Panc1 (cell line): ENCODE results near the gene DNMT3A. TPM values are rescaled to one million over a fixed set of nuclear protein-coding genes. Genes with fewer than 3 reads are reported as not detected.

ENCODE experiments used
- ATAC-seq: fragments of 200-7000 bp; cut with Tn5 transposase; 2 replicates; pipeline ENCODE4 v1.9.1; 2020; ENCODE audit warnings: mild to moderate bottlenecking, moderate library complexity
- BruUV-seq: library from RNA; stranded (reverse); fragments of 400-500 nt; replicated peaks from 2 replicates; lab custom pipeline; 2021; lab: Mats Ljungman, UMichigan
- CTCF ChIA-PET: fragments of 300-600 bp; sonication (Branson Sonifier 250); formaldehyde crosslinking; loops from one replicate; lab custom pipeline; 2022; ENCODE audit warnings: antibody characterized with exemption; lab: Charles Lee
- POLR2A ChIA-PET: fragments of 300-600 bp; sonication (Branson Sonifier 250); formaldehyde crosslinking; loops from one replicate; lab custom pipeline; 2022; ENCODE audit warnings: antibody characterized with exemption; lab: Charles Lee
- DNase-seq: peaks from one replicate; pipeline ENCODE4 v3.0.0-alpha.2; 2010; ENCODE audit warnings: low read depth, low spot score
- H3K27ac ChIP-seq: 2 replicates; pipeline ENCODE4 v1.5.1; 2011; ENCODE audit warnings: mild to moderate bottlenecking, low read length, inconsistent platforms
- H3K27me3 ChIP-seq: fragments of 200-500 bp; sonication (Bioruptor generic); 2 replicates; pipeline ENCODE4 v1.6.0; 2014; ENCODE audit warnings: low read length, inconsistent platforms; ENCODE audit not compliant: control insufficient read depth, insufficient read depth
- H3K36me3 ChIP-seq: fragments of 200-500 bp; sonication (Bioruptor generic); 2 replicates; pipeline ENCODE4 v1.5.1; 2014; ENCODE audit warnings: inconsistent platforms, mild to moderate bottlenecking, low read length, moderate library complexity; ENCODE audit not compliant: control insufficient read depth, insufficient read depth
- H3K4me1 ChIP-seq: 2 replicates; pipeline ENCODE4 v1.5.1; 2011; ENCODE audit warnings: inconsistent platforms, mild to moderate bottlenecking, low read length, moderate library complexity; ENCODE audit not compliant: control insufficient read depth, insufficient read depth
- H3K4me3 ChIP-seq, 2 experiments: 2 replicates each; pipeline ENCODE4 v1.5.1; 2011 to 2012; ENCODE audit warnings: low read depth in 2 of 2, low read length in 2 of 2, mild to moderate bottlenecking in 2 of 2, inconsistent platforms in 1 of 2, moderate library complexity in 1 of 2
- H3K9me3 ChIP-seq: fragments of 200-500 bp; sonication (Bioruptor generic); 2 replicates; pipeline ENCODE4 v1.5.1; 2014; ENCODE audit warnings: low read depth, mild to moderate bottlenecking, inconsistent platforms, low read length, moderate library complexity; ENCODE audit not compliant: control insufficient read depth, insufficient read depth
- CTCF ChIP-seq: fragments of 450-650 bp; IDR thresholded peaks from 2 replicates; pipeline ENCODE4 v1.5.1; 2017; ENCODE audit warnings: mild to moderate bottlenecking
- POLR2AphosphoS5 ChIP-seq: IDR thresholded peaks from 2 replicates; pipeline ENCODE4 v1.6.1; 2012; ENCODE audit warnings: mild to moderate bottlenecking, low read depth, low read length, moderate library complexity
- REST ChIP-seq, 2 experiments: IDR thresholded peaks; 2 replicates each; pipeline ENCODE4 v1.6.1; 2011 to 2012; ENCODE audit warnings: low read depth in 2 of 2, control low read depth in 1 of 2, low read length in 1 of 2, mild to moderate bottlenecking in 1 of 2, moderate library complexity in 1 of 2; ENCODE audit not compliant: insufficient read depth in 1 of 2
- SIN3A ChIP-seq: IDR thresholded peaks from 2 replicates; pipeline ENCODE4 v1.6.1; 2012; ENCODE audit warnings: low read depth, mild to moderate bottlenecking, low read length, moderate library complexity, borderline replicate concordance; ENCODE audit not compliant: insufficient read depth
- TCF7L2 ChIP-seq: IDR thresholded peaks from 2 replicates; pipeline ENCODE4 v1.6.1; 2011; ENCODE audit warnings: mild to moderate bottlenecking, low read depth, low read length, inconsistent platforms
- in situ Hi-C: cut with HindIII; loops from 2 replicates; pipeline ENCODE4 v1.10.0; 2016; ENCODE audit warnings: low sequenced_read_pairs, low pct_unique_long_range_greater_than_20kb
- intact Hi-C: fragments of 100-400 bp; cut with micrococcal nuclease; formaldehyde crosslinking; loops from one replicate; pipeline ENCODE4 v1.10.0; 2022; ENCODE audit not compliant: unreplicated experiment
- total RNA-seq: library from RNA; stranded (reverse); gene quantifications from one replicate; pipeline ENCODE4 v1.2.1, GENCODE V29; 2021; ENCODE audit not compliant: unreplicated experiment

DNMT3A gene
- total RNA-seq, 1 experiment from 2014 or later = 29.3 TPM

- no peaks in the 10 kb centered on the region for H3K27me3 ChIP-seq
- peaks cover 3% of the 10 kb centered on the region for H3K36me3 ChIP-seq
- no peak for ATAC-seq
- no peak overlapping the region for H3K4me3 ChIP-seq
- H3K9me3 ChIP-seq = no peaks in the 10 kb centered on the region
- CTCF ChIA-PET = no interaction called here
- TF ChIP-seq POLR2AphosphoS5 = no peak
- TF ChIP-seq CTCF = no peak
- TF ChIP-seq SIN3A = no peak
- TF ChIP-seq TCF7L2 = no peak
- no peak for TF ChIP-seq REST (IDR thresholded peaks at IDR 0.05; ENCODE audit: insufficient read depth in 1 of 2, low read depth in 2 of 2, low read length in 1 of 2)
- intact Hi-C loops (no loop called here), in situ Hi-C loops (no loop called here)
- POLR2A ChIA-PET = interaction anchor here (0.6 kb wide), 1 partner anchor 21 kb away, joined by 7 read pairs; no protein-coding TSS in a partner anchor
- no TSS peak for BruUV-seq
- DNase-seq = no peak
- H3K4me1 ChIP-seq = peaks cover 4% of the 10 kb centered on the region
- no peak overlapping the region for H3K27ac ChIP-seq
Measured at GRCh38 chr2:25246558-25247290, 95.0 kb downstream of the DNMT3A start.

- no peaks in the 10 kb centered on the region for H3K4me1 ChIP-seq
- ChIA-PET POLR2A (interaction anchor here (0.6 kb wide), 1 partner anchor 21 kb away, joined by 7 read pairs; no protein-coding TSS in a partner anchor), CTCF (no interaction called here)
- ATAC-seq = no peak
- BruUV-seq = no TSS peak
- no peaks in the 10 kb centered on the region for H3K27me3 ChIP-seq
- H3K4me3 ChIP-seq = no peak overlapping the region
- no peaks in the 10 kb centered on the region for H3K9me3 ChIP-seq
- peaks cover 3% of the 10 kb centered on the region for H3K36me3 ChIP-seq
- intact Hi-C loops (no loop called here), in situ Hi-C loops (no loop called here)
- no peak for TF ChIP-seq SIN3A
- no peak for TF ChIP-seq REST (IDR thresholded peaks at IDR 0.05; ENCODE audit: insufficient read depth in 1 of 2, low read depth in 2 of 2, low read length in 1 of 2)
- no peak for TF ChIP-seq POLR2AphosphoS5
- TF ChIP-seq CTCF = no peak
- no peak for TF ChIP-seq TCF7L2
- H3K27ac ChIP-seq = no peak overlapping the region
- no peak for DNase-seq
Measured at GRCh38 chr2:25246001-25246400, 95.7 kb downstream of the DNMT3A start.
